GM06990 (cell line): ENCODE data around the gene ZNF570.

ENCODE experiments used
- DNase-seq: peaks from one replicate; pipeline ENCODE4 v3.0.0-alpha.2; 2011; ENCODE audit not compliant: insufficient read length; ENCODE audit errors: extremely low read depth
- H3K27me3 ChIP-seq: replicated peaks from 2 replicates; pipeline ENCODE4 v1.6.0; 2011; ENCODE audit warnings: low read length; ENCODE audit not compliant: control insufficient read depth, insufficient read depth
- H3K36me3 ChIP-seq: 2 replicates; pipeline ENCODE4 v1.5.1; 2011; ENCODE audit warnings: low read length; ENCODE audit not compliant: control insufficient read depth, insufficient read depth
- H3K4me3 ChIP-seq: replicated peaks from 2 replicates; pipeline ENCODE4 v1.5.1; 2011; ENCODE audit warnings: low read depth, mild to moderate bottlenecking, control low read depth, low read length
- CTCF ChIP-seq: IDR thresholded peaks from 2 replicates; pipeline ENCODE4 v1.5.1; 2011; ENCODE audit warnings: low read length, control low read depth, mild to moderate bottlenecking, inconsistent platforms; ENCODE audit not compliant: insufficient read depth, poor library complexity, severe bottlenecking

The ZNF570 gene

DNA sequence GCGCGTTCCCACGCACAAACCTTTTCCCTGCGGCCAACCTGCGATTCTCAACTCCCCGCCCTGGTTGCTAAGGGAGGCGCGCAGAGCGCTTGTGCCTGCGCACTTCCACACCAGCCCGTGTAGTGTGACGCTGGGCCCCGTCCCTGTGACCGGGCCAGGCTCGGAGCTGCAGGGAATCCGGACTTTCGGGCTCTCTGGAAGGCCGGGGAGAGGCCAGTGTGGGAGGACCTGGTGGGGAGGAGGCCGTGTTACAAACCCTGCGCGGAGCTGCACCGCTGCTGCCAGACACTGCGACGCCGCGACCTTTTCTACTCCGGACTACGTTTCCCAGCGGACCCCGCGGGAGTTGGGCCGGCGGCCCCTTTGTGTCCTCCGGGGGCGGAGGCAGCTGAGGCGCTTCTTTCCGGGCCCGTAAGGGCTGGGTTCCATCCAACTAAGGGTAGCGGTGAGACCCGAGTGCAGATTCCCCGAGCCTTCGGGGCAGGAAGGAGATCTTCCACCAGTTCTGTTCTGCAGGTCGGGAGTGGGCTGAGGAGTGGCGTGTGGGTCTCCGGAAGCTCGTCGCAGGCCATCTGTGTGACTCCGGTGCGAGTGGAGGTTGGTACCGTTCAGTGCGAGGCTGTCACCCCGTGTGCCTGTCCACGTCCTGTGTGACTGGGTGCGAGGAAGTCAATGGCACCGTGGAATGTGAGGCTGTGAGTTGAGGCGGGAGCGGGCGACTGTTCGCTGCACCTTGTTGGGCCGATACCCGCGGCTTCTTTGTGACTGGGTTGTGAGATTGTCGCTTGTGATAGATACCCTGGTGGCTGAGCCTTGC, at the start of gene ZNF570:
ZNF570 (plus strand) TSS at position 396 of the 817 bp plus-strand sequence. CDS start 999 bp downstream, outside the sequence.
- Histone ChIP-seq H3K36me3 (no peaks in the 10 kb centered on the region; the same call in 1 of the 2 replicates), H3K4me3 (peak within 1 kb of the TSS; percentile 94), H3K27me3 (no peaks in the 10 kb centered on the region)
- peak; percentile 93 for DNase-seq
- no peak for TF ChIP-seq CTCF

GRCh38 chr19:37452500-37453245, 16.5 kb upstream of the ZNF570 start:
- no peak for TF ChIP-seq CTCF
- no peak for DNase-seq
- Histone ChIP-seq H3K4me3 (no peak overlapping the region), H3K36me3 (no peaks in the 10 kb centered on the region; the same call in 1 of the 2 replicates), H3K27me3 (no peaks in the 10 kb centered on the region)

DNA sequence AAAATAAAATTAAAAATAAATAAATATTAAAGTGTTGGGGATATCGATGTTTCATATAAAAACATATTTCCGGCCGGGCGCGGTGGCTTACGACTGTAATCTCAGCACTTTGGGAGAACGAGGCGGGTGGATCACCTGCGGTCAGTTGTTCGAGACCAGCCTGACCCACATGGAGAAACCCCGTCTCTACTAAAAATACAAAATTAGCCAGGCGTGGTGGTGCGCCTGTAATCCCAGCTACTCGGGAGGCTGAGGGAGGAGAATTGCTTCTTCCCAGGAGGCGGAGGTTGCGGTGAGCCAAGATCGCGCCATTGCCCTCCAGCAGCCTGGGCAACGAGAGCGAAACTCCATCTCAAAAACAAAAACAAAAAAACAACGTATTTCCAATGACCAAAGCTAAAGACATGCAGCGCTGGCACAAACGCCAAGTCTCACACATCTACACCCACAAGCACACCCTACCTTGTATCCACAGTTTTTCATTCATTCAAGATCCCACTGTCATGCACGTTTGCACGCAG, 2.8 kb upstream of the ZNF570 start:
- TF ChIP-seq CTCF: no peak
- Histone ChIP-seq H3K4me3 (peak overlapping the region; percentile 84), H3K27me3 (no peaks in the 10 kb centered on the region), H3K36me3 (no peaks in the 10 kb centered on the region; the same call in 1 of the 2 replicates)
- no peak for DNase-seq

DNA sequence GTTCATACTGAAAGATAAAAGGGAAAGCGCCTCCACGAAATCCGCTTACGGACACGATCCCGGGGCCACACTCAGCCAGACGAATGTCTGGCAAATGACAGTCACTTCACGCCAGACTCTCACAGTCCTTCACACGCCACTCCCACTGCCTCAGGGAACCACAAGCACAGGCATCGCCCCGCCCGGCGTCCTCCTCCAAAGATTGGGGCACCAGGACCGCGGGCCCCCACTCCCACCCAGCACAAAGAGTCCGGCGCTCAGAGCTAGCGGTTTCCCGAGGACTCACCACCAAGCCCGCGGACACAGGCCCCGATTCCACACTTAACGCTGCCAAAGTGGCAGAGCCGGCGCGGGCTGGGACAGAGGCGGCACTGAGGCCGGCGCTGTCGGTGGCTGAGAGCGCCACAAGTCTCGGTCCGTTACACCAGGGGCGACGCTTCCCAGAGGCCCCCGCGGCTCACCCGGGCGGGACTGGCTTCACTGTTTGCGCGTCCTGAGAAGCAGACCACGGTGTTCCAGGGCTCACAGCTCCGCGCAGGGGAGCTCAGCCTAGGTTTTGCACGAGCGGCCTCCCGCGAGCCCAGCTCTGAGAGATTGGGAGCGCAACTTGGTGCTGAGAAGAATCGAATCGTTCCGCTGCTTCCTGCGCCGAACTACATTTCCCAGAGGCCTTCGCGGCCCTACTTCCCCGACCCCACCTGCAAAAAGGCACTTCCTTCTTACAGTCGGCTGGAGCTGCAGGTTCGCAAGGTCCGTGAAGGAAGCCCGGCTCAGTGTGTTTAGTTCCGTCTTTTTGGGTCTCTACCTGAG, 2.2 kb upstream of the ZNF570 start, which contains the start of gene ZNF569:
ZNF569 (minus strand) TSS at position 647 of the 810 bp plus-strand sequence. CDS start 22,523 bp downstream, outside the sequence.
- no peaks in the 10 kb centered on the region; the same call in 1 of the 2 replicates for H3K36me3 ChIP-seq
- peak; percentile 92 for DNase-seq
- no peak for TF ChIP-seq CTCF
- no peaks in the 10 kb centered on the region for H3K27me3 ChIP-seq
- H3K4me3 ChIP-seq: peak within 1 kb of the TSS; percentile 84

GRCh38 chr19:37467608-37468090, 1.5 kb upstream of the ZNF570 start:
- DNase-seq: no peak
- no peaks in the 10 kb centered on the region; the same call in 1 of the 2 replicates for H3K36me3 ChIP-seq
- no peaks in the 10 kb centered on the region for H3K27me3 ChIP-seq
- H3K4me3 ChIP-seq: peak overlapping the region; percentile 84
- no peak for TF ChIP-seq CTCF
